ENCODE measurements around the gene PCBD2. TPM values are rescaled to one million over a fixed set of nuclear protein-coding genes. Genes with fewer than 3 reads are reported as not detected.

PCBD2 gene
- total and polyA plus RNA-seq, 9 donors, result 4.5 to 13.1 (median 8.8) TPM

DNA sequence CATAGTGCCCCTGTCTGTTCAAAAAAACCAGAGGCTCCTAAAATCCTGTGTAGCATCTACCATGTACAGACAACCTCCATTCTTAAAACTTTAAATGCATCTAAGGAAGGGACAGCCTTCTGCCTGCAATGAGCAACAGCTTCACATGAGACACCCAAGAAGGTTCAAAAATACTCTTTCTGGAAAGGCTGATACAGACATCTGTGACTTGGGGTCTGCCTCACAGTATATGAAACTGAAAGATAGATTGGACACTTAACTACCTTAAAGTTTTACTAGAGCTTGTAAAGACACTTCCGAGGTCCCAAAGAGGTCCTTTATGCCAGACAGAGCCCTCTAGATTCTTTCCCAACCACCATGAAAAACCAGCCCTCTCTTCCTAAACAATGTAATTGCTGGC, 34.6 kb downstream of the PCBD2 start:
- H3K9me3 ChIP-seq, result no peaks in the 10 kb centered on the region
- no peaks in the 10 kb centered on the region for H3K27me3 ChIP-seq
- H3K4me1 ChIP-seq (ENCODE audit: insufficient read depth), result peaks cover 4% of the 10 kb centered on the region
- DNase-seq, result no peak
- H3K36me3 ChIP-seq, result no peaks in the 10 kb centered on the region
- TF ChIP-seq, protein P1, sequence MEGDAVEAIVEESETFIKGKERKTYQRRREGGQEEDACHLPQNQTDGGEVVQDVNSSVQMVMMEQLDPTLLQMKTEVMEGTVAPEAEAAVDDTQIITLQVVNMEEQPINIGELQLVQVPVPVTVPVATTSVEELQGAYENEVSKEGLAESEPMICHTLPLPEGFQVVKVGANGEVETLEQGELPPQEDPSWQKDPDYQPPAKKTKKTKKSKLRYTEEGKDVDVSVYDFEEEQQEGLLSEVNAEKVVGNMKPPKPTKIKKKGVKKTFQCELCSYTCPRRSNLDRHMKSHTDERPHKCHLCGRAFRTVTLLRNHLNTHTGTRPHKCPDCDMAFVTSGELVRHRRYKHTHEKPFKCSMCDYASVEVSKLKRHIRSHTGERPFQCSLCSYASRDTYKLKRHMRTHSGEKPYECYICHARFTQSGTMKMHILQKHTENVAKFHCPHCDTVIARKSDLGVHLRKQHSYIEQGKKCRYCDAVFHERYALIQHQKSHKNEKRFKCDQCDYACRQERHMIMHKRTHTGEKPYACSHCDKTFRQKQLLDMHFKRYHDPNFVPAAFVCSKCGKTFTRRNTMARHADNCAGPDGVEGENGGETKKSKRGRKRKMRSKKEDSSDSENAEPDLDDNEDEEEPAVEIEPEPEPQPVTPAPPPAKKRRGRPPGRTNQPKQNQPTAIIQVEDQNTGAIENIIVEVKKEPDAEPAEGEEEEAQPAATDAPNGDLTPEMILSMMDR (IDR thresholded peaks at IDR 0.05), result no peak
- TF ChIP-seq POLR2A (IDR thresholded peaks at IDR 0.05) (no peak), EP300 (IDR thresholded peaks at IDR 0.05) (no peak)
- no peak overlapping the region for H3K27ac ChIP-seq
- intact Hi-C loops (cut with DNase I), result no loop called here
- H3K4me3 ChIP-seq, result no peak overlapping the region
- WGBS, 3 donors, result 92 to 98% (median 97%) methylated on average over 1 of the region's 1 CpG

DNA sequence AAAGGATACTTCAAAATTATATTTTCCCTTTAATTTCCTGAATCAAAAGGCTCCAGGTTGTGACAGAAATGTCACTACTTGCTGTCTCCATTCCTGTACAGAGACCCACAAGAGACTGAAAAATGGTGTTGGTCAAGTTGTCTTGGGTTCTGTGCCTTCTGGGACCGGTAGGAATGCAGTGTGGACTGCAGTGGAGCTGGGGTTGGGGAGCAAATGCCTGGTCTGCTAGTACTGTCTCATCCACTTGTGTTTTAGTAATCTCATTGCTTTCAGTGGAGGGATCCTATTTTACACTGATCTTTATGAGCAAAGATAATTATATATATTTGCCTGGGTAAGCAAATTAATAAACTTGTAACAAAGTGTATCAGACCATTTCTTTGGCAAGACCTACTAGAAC, 38.6 kb downstream of the PCBD2 start:
- WGBS, 3 donors, result 9 to 38% (median 18%) methylated on average over 1 of the region's 1 CpG

DNA sequence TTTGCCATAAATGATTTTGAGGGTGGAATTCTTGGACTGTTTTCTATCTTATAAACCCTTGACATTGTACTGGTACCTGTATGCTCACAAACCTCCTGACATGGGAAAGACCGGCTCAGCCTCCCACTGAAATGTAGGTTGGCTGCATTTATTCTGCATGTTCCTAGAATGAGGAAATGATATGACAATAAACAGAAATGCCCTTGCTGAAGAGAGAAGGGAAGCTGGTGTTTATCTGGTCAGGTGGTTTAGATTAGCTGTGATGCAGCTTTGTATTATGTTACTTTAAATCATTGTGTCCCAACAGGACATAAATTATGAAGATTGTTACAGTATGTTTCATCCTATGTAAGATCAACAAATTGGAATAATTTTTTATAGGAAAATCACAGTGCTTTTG, 39.7 kb downstream of the PCBD2 start:
- no peaks in the 10 kb centered on the region for H3K9me3 ChIP-seq
- 45 to 62% (median 45%) methylated on average over 1 of the region's 1 CpG for WGBS, 3 donors
- peaks cover 1% of the 10 kb centered on the region for H3K4me1 ChIP-seq (ENCODE audit: insufficient read depth)
- no peak for DNase-seq
- intact Hi-C loops (cut with DNase I), result no loop called here
- TF ChIP-seq EP300 (IDR thresholded peaks at IDR 0.05) (no peak), POLR2A (IDR thresholded peaks at IDR 0.05) (no peak)
- TF ChIP-seq, protein P1 (IDR thresholded peaks at IDR 0.05), result no peak
- no peaks in the 10 kb centered on the region for H3K36me3 ChIP-seq
- H3K27me3 ChIP-seq, result no peaks in the 10 kb centered on the region
- no peak overlapping the region for H3K27ac ChIP-seq
- no peak overlapping the region for H3K4me3 ChIP-seq

More for the DNA sequence above, 38.6 kb downstream of the PCBD2 start:
- no peaks in the 10 kb centered on the region for H3K9me3 ChIP-seq
- no peak overlapping the region for H3K4me3 ChIP-seq
- intact Hi-C loops (cut with DNase I), result no loop called here
- no peaks in the 10 kb centered on the region for H3K27me3 ChIP-seq
- H3K4me1 ChIP-seq (ENCODE audit: insufficient read depth), result peaks cover 1% of the 10 kb centered on the region
- H3K36me3 ChIP-seq, result no peaks in the 10 kb centered on the region
- no peak for DNase-seq
- H3K27ac ChIP-seq, result no peak overlapping the region
- TF ChIP-seq EP300 (IDR thresholded peaks at IDR 0.05) (no peak), POLR2A (IDR thresholded peaks at IDR 0.05) (no peak)
- TF ChIP-seq, protein P1 (IDR thresholded peaks at IDR 0.05), result no peak

DNA sequence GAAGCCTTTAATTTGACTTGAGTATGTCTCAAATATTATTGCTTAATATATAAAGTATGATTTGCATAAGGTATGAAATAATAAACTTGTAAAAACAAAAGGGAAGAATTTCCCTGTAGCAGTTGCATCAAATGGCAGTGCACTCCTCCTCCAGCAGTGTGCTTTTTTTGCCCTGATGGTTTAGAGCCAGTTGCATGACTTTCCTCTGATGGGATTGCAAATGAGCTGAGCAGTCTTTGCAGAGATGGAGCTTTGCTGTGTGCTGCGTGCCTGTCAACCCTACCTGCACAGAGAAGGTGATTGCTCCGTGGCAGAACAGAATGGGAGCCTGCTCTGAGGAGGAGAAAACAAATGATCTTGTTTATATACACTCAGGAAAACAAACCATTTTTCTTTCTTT, 40.1 kb downstream of the PCBD2 start:
- H3K9me3 ChIP-seq, result no peaks in the 10 kb centered on the region
- peaks cover 1% of the 10 kb centered on the region for H3K4me1 ChIP-seq (ENCODE audit: insufficient read depth)
- no peaks in the 10 kb centered on the region for H3K36me3 ChIP-seq
- H3K27ac ChIP-seq, result no peak overlapping the region
- 72 to 81% (median 76%) methylated on average over 2 of the region's 2 CpGs for WGBS, 3 donors
- no peak overlapping the region for H3K4me3 ChIP-seq
- no peak for DNase-seq
- intact Hi-C loops (cut with DNase I), result no loop called here
- no peaks in the 10 kb centered on the region for H3K27me3 ChIP-seq
- TF ChIP-seq POLR2A (IDR thresholded peaks at IDR 0.05) (no peak), EP300 (IDR thresholded peaks at IDR 0.05) (no peak)
- TF ChIP-seq, protein P1 (IDR thresholded peaks at IDR 0.05), result no peak

Measured in ovary (tissue), 9 donors.